ENCODE results near the gene CCN2.
A peak's percentile ranks its signal among the peaks of the same experiment; 100 is the strongest.

Gene CCN2

GRCh38 chr6:131966443-131966842 lies 15.3 kb upstream of the CCN2 start:
- no peak for DNase-seq

- no peak for DNase-seq
Observed at GRCh38 chr6:131963063-131963462, 11.9 kb upstream of the CCN2 start.

DNA sequence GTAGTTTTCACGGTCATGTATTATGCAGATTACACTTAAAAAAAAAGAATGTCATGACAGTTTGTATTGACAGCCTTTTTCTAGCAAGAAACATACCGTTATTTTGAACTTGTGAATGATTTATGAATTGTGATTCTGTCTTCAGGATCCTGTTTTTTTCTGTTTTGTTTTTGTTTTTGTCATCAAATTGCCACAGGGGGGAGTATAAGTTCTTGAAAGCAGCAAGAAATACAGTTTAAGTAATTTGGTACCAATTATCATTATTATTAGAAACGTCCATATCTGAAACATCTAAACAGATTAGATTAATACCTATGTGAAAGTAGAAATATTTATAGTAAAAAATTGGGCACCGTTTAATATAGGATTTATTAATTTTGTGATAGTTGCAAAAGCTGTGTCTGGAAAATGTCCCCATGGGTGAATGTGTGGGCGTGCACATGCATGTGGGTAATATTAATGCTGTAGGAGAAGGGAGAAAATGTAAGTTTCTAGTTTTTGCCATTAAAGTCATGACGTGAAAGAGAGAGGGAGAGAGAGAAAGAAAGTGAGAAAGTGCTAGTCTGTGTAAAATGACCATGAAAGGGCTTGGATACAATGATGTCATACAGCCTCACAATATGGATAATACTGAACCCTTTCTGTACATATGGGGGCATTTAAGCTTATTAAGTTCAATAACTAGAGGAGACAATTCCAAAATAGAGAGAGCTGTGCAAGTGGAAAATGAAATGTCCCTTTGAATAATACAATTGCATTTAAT lies 9.4 kb upstream of the CCN2 start:
- no peak for DNase-seq

- DNase-seq = peak; percentile 51
Observed at GRCh38 chr6:131958542-131959470, 7.6 kb upstream of the CCN2 start.

DNA sequence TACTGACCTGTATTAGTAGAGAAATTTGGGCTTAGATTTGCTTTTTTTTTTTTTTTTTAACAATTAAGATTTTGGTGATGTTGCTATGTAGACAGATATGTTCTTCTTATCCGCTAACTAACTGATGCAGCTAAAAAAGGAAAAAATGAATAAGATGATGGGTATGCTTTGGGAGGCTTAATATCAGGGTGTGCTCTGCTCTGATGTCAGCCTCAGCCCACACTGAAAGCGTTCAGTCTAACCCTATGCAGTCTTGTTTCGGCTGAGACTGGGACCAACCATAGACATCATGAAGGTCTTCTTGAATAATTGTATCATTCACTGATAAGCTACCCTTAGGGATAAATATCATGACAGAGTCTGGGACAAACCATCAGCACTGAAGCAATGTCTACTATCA lies 6.9 kb upstream of the CCN2 start:
- DNase-seq = no peak

GRCh38 chr6:131955876-131956275 lies 4.7 kb upstream of the CCN2 start:
- DNase-seq = no peak

DNA sequence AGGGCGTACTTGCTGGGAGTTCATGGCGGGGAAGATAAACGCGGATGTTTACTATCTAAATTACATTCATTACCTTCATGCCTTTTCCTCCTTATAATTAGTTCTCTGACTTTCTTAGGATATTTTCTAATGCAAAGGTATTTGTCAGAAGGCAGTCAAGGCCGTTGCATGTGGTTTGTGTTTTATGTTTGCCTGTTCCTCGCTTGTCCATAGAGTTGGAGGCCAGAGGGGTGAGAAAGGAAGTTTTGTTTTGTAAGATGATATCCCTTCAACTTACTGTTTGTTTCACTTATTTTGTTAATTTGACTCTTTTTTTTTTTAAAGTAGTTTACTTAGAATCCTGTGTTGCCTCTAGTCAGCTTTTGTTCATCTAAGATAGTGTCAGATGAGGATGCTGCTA lies 4.0 kb upstream of the CCN2 start:
- no peak for DNase-seq

DNA sequence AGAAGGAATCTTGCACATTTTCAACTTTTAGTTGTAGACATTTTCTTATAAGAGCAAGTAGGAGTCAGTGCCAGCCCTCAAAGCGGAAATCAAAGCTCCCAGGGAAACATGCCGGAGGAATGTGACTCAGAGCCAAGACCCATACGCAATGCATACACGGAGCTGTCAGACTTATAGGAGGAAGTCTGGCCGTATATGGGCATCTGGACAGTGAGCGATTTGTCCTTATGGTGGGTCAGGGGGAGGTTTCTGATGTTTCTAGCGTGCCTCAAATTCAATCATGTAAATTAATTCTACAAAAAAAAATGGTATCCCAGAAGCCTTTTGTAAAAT lies 3.6 kb upstream of the CCN2 start:
- DNase-seq = peak; percentile 99

DNA sequence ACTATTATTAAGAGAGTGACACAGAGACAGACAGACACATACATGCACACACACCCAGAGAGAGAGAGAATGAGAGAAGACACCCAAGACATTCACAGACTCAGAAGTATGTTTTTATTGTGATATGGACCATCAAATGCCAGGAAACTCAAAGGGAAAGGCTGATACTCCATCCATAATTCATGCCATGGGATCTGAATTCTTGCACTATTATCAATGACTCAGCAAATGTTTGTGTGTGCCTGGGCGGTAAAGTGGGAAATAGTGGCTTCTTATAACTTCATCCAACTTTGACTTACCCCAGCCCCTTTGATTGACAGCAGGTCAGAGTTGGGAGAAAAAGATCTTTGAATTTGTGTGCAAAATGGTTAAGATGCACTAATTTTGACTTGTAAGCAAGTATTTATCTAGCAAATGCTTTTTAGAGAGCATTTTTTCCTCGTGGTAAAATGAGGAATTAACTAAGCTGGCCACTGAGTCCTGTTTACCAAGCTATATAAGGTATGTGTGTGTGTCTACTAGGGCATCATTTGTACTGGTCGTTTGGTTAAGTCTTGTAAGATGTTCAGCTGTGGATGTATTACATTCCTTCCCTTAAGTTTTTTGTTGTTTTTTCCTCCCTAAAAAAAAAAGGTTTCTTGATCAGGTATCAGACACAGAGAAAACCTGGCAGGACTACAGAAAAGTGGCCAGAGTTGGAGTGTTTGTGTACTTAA lies 3.0 kb upstream of the CCN2 start:
- DNase-seq = peak; percentile 95

DNA sequence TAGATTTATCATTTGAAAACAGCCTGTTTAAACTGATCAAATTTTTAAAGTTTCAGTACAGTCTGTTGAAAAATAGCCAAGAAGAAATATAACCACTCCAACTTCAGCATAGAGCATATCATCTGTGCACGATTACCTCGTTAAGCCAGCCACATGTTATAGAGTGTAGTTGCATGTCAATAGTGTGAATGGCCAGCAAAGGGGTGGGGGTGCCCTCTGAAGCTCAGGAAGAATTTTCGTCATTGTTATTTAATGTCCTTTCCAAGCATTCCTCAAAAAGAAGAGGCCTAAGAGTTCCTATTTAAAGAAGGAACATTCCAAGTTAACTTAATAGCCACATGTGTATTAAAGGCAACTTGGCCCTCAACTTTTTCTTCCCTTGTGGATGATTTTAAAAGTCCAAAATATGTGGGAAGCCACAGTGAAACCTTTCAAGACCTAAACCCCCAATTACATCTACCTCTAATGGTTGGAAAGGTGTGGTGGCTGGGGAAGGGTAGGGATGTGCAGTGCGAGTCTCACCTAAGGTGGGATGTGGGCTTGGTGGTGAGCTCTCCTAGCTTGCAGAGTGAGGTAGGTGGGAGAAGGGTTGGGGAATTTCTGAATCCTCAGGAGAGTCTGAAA lies 1.8 kb upstream of the CCN2 start:
- peak; percentile 61 for DNase-seq

- DNase-seq = peak; percentile 68
Observed at GRCh38 chr6:131951576-131952230, 531 bp upstream of the CCN2 start.

DNA sequence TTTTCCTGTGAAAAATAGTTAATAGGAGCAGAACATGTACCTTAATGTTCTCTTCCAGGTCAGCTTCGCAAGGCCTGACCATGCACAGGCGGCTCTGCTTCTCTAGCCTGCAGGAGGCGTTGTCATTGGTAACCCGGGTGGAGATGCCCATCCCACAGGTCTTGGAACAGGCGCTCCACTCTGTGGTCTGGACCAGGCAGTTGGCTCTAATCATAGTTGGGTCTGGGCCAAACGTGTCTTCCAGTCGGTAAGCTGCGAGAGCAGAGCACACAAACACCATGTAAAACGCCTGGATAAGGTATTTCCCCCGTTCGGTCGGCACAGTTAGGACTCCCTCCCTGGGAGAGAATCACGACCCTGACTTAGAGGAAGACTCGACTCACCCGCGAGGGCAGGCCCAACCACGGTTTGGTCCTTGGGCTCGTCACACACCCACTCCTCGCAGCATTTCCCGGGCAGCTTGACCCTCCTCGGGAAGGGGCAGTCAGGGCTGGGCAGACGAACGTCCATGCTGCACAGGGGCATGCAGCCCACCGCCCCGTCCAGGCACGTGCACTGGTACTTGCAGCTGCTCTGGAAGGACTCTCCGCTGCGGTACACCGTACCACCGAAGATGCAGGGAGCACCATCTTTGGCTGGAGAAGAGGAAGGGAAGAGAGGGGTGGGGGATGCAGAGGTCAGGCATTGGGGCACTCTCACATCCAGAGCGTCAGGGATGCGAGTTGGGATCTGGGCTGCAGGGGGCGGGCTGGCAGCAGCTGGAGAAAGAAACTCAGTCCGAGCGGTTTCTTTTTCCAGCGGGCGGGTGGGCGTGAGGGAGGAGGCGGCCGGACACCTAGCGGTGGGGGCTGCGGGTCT lies 1.0 kb downstream of the CCN2 start:
- peak; percentile 86 for DNase-seq

DNA sequence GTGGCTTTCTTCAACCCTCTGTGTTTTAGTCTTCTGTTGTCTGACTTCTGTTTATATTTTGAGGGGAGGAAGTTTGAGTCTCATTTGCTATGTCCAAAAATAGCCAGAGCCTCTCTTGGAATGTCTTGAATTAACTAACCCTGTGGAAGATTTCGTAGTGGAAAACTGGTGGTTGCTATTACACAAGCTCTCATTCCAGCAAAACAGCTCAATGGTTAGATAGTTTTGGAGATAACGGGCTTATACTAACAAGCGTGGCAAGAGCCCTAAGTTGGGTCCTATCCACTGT lies 1.6 kb downstream of the CCN2 start:
- DNase-seq = peak; percentile 78

DNA sequence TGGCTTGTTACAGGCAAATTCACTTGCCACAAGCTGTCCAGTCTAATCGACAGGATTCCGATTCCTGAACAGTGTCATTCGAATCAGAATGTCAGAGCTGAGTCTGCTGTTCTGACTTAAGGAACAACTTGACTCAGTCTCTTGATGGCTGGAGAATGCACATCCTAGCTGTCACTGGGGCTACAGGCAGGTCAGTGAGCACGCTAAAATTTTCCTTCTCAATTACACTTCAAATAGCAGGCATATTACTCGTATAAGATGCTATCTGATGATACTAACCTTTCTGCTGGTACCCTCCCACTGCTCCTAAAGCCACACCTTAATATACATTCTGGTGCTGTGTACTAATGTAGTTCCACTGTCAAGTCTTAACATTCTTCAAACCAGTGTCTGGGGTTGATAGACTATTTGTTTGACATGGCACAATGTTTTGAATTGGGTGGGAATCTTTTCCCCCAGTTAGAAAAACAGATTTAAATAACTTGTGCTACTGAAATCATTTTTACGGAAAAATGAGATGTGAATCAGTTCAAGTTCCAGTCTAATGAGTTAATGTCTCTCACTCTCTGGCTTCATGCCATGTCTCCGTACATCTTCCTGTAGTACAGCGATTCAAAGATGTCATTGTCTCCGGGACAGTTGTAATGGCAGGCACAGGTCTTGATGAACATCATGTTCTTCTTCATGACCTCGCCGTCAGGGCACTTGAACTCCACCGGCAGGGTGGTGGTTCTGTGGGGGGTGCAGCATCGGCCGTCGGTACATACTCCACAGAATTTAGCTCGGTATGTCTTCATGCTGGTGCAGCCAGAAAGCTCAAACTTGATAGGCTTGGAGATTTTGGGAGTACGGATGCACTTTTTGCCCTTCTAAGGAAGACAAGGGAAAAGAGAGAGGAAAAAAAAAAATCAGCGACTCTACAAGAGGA lies 2.2 kb downstream of the CCN2 start:
- DNase-seq = peak; percentile 82

- peak; percentile 73 for DNase-seq
Observed at GRCh38 chr6:131947986-131948661, 3.0 kb downstream of the CCN2 start.

DNA sequence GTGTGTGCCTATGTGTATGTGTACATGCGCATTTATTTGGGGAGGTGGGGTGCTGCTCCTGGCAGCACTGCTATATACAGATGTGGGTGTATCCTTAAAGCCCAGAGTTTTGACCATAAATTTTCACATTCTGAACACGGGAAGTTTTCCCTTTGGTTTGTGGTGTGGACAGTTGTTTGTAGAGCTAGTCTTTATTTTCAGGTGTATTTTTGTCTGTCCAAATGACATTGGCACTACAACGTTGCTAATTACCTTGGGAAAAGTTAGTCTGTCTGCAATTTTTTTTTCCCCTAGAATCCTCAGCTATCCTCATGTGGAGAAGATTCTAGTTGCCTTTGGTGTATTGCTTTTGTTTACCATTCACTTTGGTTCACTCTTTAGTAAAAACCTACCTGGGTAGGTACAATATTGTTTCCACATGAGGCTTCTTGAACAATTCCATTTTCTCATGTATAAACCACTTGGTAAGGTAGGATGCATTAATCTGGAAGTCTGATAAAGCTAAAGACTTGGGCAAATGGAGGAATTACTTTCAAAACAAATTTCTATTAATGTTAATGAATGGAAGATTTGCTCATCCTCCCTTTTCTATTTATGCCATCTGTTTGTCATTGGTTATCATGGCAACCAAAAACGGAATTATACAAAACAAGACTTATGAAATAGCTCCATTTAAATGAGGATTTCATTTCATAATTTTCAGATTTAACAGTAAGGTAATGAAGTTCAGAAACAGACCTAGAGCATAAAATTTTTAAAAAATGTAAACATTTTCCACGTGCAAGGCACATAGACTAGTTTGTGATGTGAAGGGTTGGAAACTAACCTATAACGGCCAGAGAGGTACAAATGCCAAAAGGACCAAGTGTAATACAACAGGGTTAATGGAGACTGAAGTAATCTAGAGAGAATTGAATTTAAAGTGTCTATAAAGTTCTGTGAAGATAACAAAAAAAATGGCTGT lies 3.9 kb downstream of the CCN2 start:
- peak; percentile 87 for DNase-seq

DNA sequence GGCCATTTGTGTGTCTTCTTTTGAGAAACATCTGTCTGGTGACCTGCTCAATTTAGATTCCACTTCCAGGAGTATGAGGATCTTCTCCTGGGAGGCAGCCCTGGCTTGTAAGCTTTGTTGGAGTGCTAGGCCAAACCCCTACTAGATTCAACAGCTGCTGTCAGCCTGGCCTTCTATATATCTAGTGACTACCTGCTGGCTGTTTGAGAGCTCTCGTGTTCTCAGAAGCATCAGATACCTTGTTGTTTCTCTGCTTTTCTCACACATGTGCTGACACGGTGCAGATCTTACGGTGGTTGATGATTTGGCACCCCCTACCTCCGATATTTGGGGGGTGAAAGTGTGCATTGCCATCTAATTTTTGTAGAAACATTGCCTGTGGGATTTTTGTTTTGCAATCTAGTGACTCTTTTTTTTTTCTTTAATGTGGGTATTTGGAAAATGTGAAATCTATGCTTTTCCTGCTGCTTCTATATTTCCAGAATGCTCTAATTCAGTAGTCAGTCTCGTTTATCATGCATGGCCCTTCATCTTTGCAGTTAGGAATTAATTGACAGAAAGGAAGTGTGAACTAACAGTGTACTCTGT lies 4.7 kb downstream of the CCN2 start:
- peak; percentile 82 for DNase-seq

DNA sequence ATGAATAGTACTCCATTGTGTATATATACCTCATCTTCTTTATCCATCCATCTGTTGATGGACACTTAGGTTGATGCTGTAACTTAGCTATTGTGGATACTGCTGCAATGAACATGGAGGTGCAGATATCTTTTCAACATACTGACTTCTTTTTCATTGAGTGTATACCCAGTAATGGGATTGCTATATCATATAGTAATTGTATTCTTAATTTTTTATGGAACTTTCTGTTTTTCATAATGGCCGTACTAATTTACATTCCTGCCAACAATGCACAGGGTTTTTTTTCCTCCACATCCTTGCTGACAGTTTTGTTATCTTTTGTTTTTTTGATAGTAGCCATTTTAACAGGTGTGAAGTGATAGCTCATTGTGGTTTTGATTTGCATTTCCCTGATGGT lies 5.2 kb downstream of the CCN2 start:
- DNase-seq = no peak
